ENCODE data around the gene FHOD3.

GRCh38 chr18:36392164-36392978 lies 94.9 kb downstream of the FHOD3 start:
- TF ChIP-seq, protein P1, sequence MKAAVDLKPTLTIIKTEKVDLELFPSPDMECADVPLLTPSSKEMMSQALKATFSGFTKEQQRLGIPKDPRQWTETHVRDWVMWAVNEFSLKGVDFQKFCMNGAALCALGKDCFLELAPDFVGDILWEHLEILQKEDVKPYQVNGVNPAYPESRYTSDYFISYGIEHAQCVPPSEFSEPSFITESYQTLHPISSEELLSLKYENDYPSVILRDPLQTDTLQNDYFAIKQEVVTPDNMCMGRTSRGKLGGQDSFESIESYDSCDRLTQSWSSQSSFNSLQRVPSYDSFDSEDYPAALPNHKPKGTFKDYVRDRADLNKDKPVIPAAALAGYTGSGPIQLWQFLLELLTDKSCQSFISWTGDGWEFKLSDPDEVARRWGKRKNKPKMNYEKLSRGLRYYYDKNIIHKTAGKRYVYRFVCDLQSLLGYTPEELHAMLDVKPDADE (IDR thresholded peaks at IDR 0.05), result no peak
- no peak for TF ChIP-seq CTCF (conservative IDR thresholded peaks at IDR 0.05; ENCODE audit: low read depth in 2 of 2)
- TF ChIP-seq POLR2AphosphoS5 (IDR thresholded peaks at IDR 0.05; ENCODE audit: low read depth), result no peak
- TF ChIP-seq EZH2 (IDR thresholded peaks at IDR 0.05; ENCODE audit: low read depth, unreplicated experiment), result no peak
